Neural progenitor cell (in vitro differentiated cells): Measurements from ENCODE around the gene EMB. TPM values are rescaled to one million over a fixed set of nuclear protein-coding genes. Genes with fewer than 3 reads are reported as not detected.
A peak's percentile ranks its signal among the peaks of the same experiment; 100 is the strongest.
"Not testable (repeated sequence)": the region's sequence is repeated elsewhere in the genome, so short reads cannot be mapped to it uniquely, and the experiment has no call there.

Source experiments
- DNase-seq: peaks from one replicate; pipeline ENCODE4 v3.0.0-alpha.2; 2016; ENCODE audit warnings: low spot score
- H2AFZ ChIP-seq: fragments of 200-600 bp; sonication (generic); replicated peaks from 2 replicates; pipeline ENCODE4 v1.6.1; 2016; ENCODE audit warnings: antibody characterized with exemption
- H3F3A ChIP-seq: fragments of 200-600 bp; sonication (generic); 2 replicates; pipeline ENCODE4 v1.6.1; 2016; ENCODE audit warnings: antibody characterized with exemption, low read depth
- H3K27ac ChIP-seq: fragments of 200-600 bp; sonication (generic); 2 replicates; pipeline ENCODE4 v1.5.1; 2016; ENCODE audit warnings: mild to moderate bottlenecking
- H3K27me3 ChIP-seq: fragments of 200-600 bp; sonication (generic); 2 replicates; pipeline ENCODE4 v1.6.1; 2016; ENCODE audit warnings: mild to moderate bottlenecking, moderate library complexity
- H3K36me3 ChIP-seq: fragments of 200-600 bp; sonication (generic); 2 replicates; pipeline ENCODE4 v1.5.1; 2016
- H3K4me1 ChIP-seq: fragments of 200-600 bp; sonication (generic); 2 replicates; pipeline ENCODE4 v1.6.1; 2016; ENCODE audit warnings: mixed run types
- H3K4me2 ChIP-seq: fragments of 200-600 bp; sonication (generic); 2 replicates; pipeline ENCODE4 v1.6.1; 2016
- H3K4me3 ChIP-seq: fragments of 200-600 bp; sonication (generic); 2 replicates; pipeline ENCODE4 v1.5.1; 2016
- H3K79me2 ChIP-seq: fragments of 200-600 bp; sonication (generic); 2 replicates; pipeline ENCODE4 v1.6.1; 2016; ENCODE audit warnings: low read depth
- H3K9ac ChIP-seq: fragments of 200-600 bp; sonication (generic); 2 replicates; pipeline ENCODE4 v1.6.1; 2016
- H3K9me3 ChIP-seq: fragments of 200-600 bp; sonication (generic); 2 replicates; pipeline ENCODE4 v1.5.1; 2016; ENCODE audit warnings: low read depth
- H4K20me1 ChIP-seq: fragments of 200-600 bp; sonication (generic); 2 replicates; pipeline ENCODE4 v1.6.1; 2016; ENCODE audit warnings: low read depth
- H3K27ac Mint-ChIP-seq: 3 replicates; pipeline ENCODE4 v1.8.0; 2021; ENCODE audit warnings: mixed read lengths
- H3K27me3 Mint-ChIP-seq: 2 replicates; pipeline ENCODE4 v1.8.0; 2022; ENCODE audit warnings: low read depth, mild to moderate bottlenecking, inconsistent platforms, moderate library complexity, mixed read lengths; ENCODE audit not compliant: insufficient read depth
- H3K36me3 Mint-ChIP-seq: 3 replicates; pipeline ENCODE4 v1.8.0; 2021; ENCODE audit warnings: mixed read lengths
- H3K4me1 Mint-ChIP-seq: 3 replicates; pipeline ENCODE4 v1.8.0; 2021; ENCODE audit warnings: mixed read lengths
- H3K4me3 Mint-ChIP-seq: 3 replicates; pipeline ENCODE4 v1.8.0; 2021; ENCODE audit warnings: mild to moderate bottlenecking, moderate library complexity, mixed read lengths
- H3K9me3 Mint-ChIP-seq: 3 replicates; pipeline ENCODE4 v1.8.0; 2020; ENCODE audit warnings: mixed read lengths
- CTCF ChIP-seq: fragments of 200-600 bp; sonication (generic); IDR thresholded peaks from 2 replicates; pipeline ENCODE4 v1.5.1; 2017; ENCODE audit warnings: antibody characterized with exemption, mild to moderate bottlenecking
- EZH2 ChIP-seq: fragments of 200-600 bp; sonication (generic); IDR thresholded peaks from 2 replicates; pipeline ENCODE4 v1.6.1; 2017; ENCODE audit warnings: antibody characterized with exemption, mild to moderate bottlenecking, moderate library complexity
- EZH2phosphoT487 ChIP-seq: fragments of 200-600 bp; sonication (generic); IDR thresholded peaks from 2 replicates; pipeline ENCODE4 v1.6.1; 2017; ENCODE audit warnings: antibody characterized with exemption
- total RNA-seq: library from RNA; depleted of rRNA; stranded (reverse); fragments of >200 nt; gene quantifications from 2 replicates; pipeline ENCODE4 v1.2.3, GENCODE V29; 2015; ENCODE audit warnings: low replicate concordance

EMB gene
- total RNA-seq, 1 donor from 2014 or later: 40.6 TPM

GRCh38 chr5:50415912-50416311, 25.2 kb downstream of the EMB start:
- H3K79me2 ChIP-seq: no peaks in the 10 kb centered on the region
- DNase-seq: no peak

GRCh38 chr5:50410932-50411331, 30.2 kb downstream of the EMB start:
- H3K9ac ChIP-seq, DNase-seq, H3K4me1 Mint-ChIP-seq, H3K9me3 ChIP-seq, H3K27me3 ChIP-seq, H2AFZ ChIP-seq, H3K27me3 Mint-ChIP-seq, H3K4me3 ChIP-seq, H3K4me2 ChIP-seq, H3F3A ChIP-seq, H3K4me1 ChIP-seq, H4K20me1 ChIP-seq, H3K36me3 ChIP-seq, H3K27ac ChIP-seq, H3K9me3 Mint-ChIP-seq, H3K36me3 Mint-ChIP-seq, H3K79me2 ChIP-seq, H3K4me3 Mint-ChIP-seq, H3K27ac Mint-ChIP-seq: not testable (repeated sequence)

More at GRCh38 chr5:50415912-50416311, 25.2 kb downstream of the EMB start:
- Mint-ChIP-seq H3K27me3 (no peaks in the 10 kb centered on the region), H3K4me1 (no peaks in the 10 kb centered on the region), H3K27ac (no peak overlapping the region), H3K9me3 (peaks cover 2% of the 10 kb centered on the region), H3K36me3 (no peaks in the 10 kb centered on the region), H3K4me3 (no peak overlapping the region)
- Histone ChIP-seq H3K27ac (no peak overlapping the region), H3K9me3 (no peaks in the 10 kb centered on the region), H3K9ac (no peak overlapping the region), H3K36me3 (no peaks in the 10 kb centered on the region), H3K4me2 (no peak overlapping the region), H4K20me1 (no peaks in the 10 kb centered on the region), H3F3A (no peaks in the 10 kb centered on the region), H3K27me3 (no peaks in the 10 kb centered on the region), H2AFZ (no peak overlapping the region), H3K4me1 (no peaks in the 10 kb centered on the region), H3K4me3 (no peak overlapping the region)
- no peak for TF ChIP-seq EZH2
- TF ChIP-seq EZH2phosphoT487: no peak
- TF ChIP-seq CTCF: no peak

- H2AFZ ChIP-seq: no peak overlapping the region
- DNase-seq: no peak
- Mint-ChIP-seq H3K4me1 (no peaks in the 10 kb centered on the region), H3K27ac (no peak overlapping the region), H3K36me3 (no peaks in the 10 kb centered on the region), H3K27me3 (no peaks in the 10 kb centered on the region), H3K4me3 (no peak overlapping the region), H3K9me3 (no peaks in the 10 kb centered on the region)
- H3K9ac ChIP-seq: no peak overlapping the region
- no peak overlapping the region for H3K4me2 ChIP-seq
- H3K27ac ChIP-seq: no peak overlapping the region
- no peaks in the 10 kb centered on the region for H3K36me3 ChIP-seq
- H3K4me1 ChIP-seq: no peaks in the 10 kb centered on the region
- no peaks in the 10 kb centered on the region for H3K9me3 ChIP-seq
- H3K27me3 ChIP-seq: no peaks in the 10 kb centered on the region
- no peak for TF ChIP-seq EZH2phosphoT487
- TF ChIP-seq EZH2: no peak
- TF ChIP-seq CTCF: no peak
- no peaks in the 10 kb centered on the region for H4K20me1 ChIP-seq
- no peaks in the 10 kb centered on the region for H3K79me2 ChIP-seq
- H3K4me3 ChIP-seq: no peak overlapping the region
- H3F3A ChIP-seq: no peaks in the 10 kb centered on the region
Measured at GRCh38 chr5:50406877-50407276, 34.2 kb downstream of the EMB start.

GRCh38 chr5:50401336-50401735, 39.8 kb downstream of the EMB start:
- H3K27me3 ChIP-seq: no peaks in the 10 kb centered on the region
- H3K4me3 ChIP-seq: no peak overlapping the region
- H3K9ac ChIP-seq: no peak overlapping the region
- no peaks in the 10 kb centered on the region for H4K20me1 ChIP-seq
- Mint-ChIP-seq H3K27me3 (peaks cover 2% of the 10 kb centered on the region), H3K4me3 (no peak overlapping the region), H3K36me3 (no peaks in the 10 kb centered on the region), H3K27ac (no peak overlapping the region), H3K4me1 (no peaks in the 10 kb centered on the region), H3K9me3 (no peaks in the 10 kb centered on the region)
- no peak overlapping the region for H3K4me2 ChIP-seq
- no peaks in the 10 kb centered on the region for H3K4me1 ChIP-seq
- no peak overlapping the region for H2AFZ ChIP-seq
- H3K36me3 ChIP-seq: no peaks in the 10 kb centered on the region
- no peaks in the 10 kb centered on the region for H3K79me2 ChIP-seq
- no peaks in the 10 kb centered on the region for H3F3A ChIP-seq
- H3K9me3 ChIP-seq: no peaks in the 10 kb centered on the region
- no peak overlapping the region for H3K27ac ChIP-seq
- DNase-seq: peak; percentile 6
- TF ChIP-seq CTCF (no peak), EZH2 (no peak), EZH2phosphoT487 (no peak)

GRCh38 chr5:50393925-50394609, 47.0 kb downstream of the EMB start:
- not testable (repeated sequence) for DNase-seq, H3F3A ChIP-seq, H3K79me2 ChIP-seq, H3K27me3 Mint-ChIP-seq, H3K27ac ChIP-seq, H3K4me2 ChIP-seq, H3K4me1 ChIP-seq, H3K4me1 Mint-ChIP-seq, H3K36me3 ChIP-seq, H3K9me3 ChIP-seq, H3K4me3 Mint-ChIP-seq, H2AFZ ChIP-seq, H3K27ac Mint-ChIP-seq, H3K9me3 Mint-ChIP-seq, H4K20me1 ChIP-seq, H3K36me3 Mint-ChIP-seq, H3K4me3 ChIP-seq, H3K27me3 ChIP-seq, H3K9ac ChIP-seq

- H3K27ac ChIP-seq, H3F3A ChIP-seq, H3K36me3 ChIP-seq, H3K9me3 ChIP-seq, DNase-seq, H2AFZ ChIP-seq, H3K4me1 ChIP-seq, H3K27ac Mint-ChIP-seq, H4K20me1 ChIP-seq, H3K9ac ChIP-seq, H3K4me3 Mint-ChIP-seq, H3K27me3 Mint-ChIP-seq, H3K4me2 ChIP-seq, H3K9me3 Mint-ChIP-seq, H3K4me3 ChIP-seq, H3K27me3 ChIP-seq, H3K4me1 Mint-ChIP-seq, H3K36me3 Mint-ChIP-seq, H3K79me2 ChIP-seq: not testable (repeated sequence)
Measured at GRCh38 chr5:50392289-50392688, 48.8 kb downstream of the EMB start.
